SK-N-SH (cell line): ENCODE data around the gene TMPRSS9.

Experiments used
- EP300 ChIP-seq, 2 experiments: IDR thresholded peaks; 2 replicates each; pipeline versions ENCODE4 v1.4.0 to v1.6.1; 2012; ENCODE audit warnings: borderline replicate concordance in 1 of 2, low read depth in 1 of 2, low read length in 1 of 2
- EZH2phosphoT487 ChIP-seq: fragments of 200-600 bp; sonication (generic); IDR thresholded peaks from 2 replicates; pipeline ENCODE4 v1.6.1; 2017; ENCODE audit warnings: low read depth, mixed run types, mild to moderate bottlenecking, antibody characterized with exemption, moderate library complexity, borderline replicate concordance
- FOSL2 ChIP-seq: IDR thresholded peaks from 2 replicates; pipeline ENCODE4 v1.4.0; 2012; ENCODE audit warnings: low read depth, mild to moderate bottlenecking, moderate library complexity, borderline replicate concordance
- GATA2 ChIP-seq: sonication (generic); formaldehyde crosslinking; IDR thresholded peaks from 2 replicates; pipeline ENCODE4 v1.5.0; 2020; ENCODE audit warnings: mild to moderate bottlenecking, missing genetic modification reagents
- MXI1 ChIP-seq: IDR thresholded peaks from 2 replicates; pipeline ENCODE4 v1.6.1; 2012; ENCODE audit warnings: mild to moderate bottlenecking, low read depth, low read length, improper control_type of control experiment
- NFIC ChIP-seq: IDR thresholded peaks from 2 replicates; pipeline ENCODE4 v1.4.0; 2012; ENCODE audit warnings: borderline replicate concordance
- POLR2AphosphoS5 ChIP-seq: IDR thresholded peaks from 2 replicates; pipeline ENCODE4 v1.6.1; 2012; ENCODE audit warnings: low read depth, low read length
- SIN3A ChIP-seq: IDR thresholded peaks from 2 replicates; pipeline ENCODE4 v1.6.1; 2012; ENCODE audit warnings: low read depth, mild to moderate bottlenecking, low read length, moderate library complexity, borderline replicate concordance
- TF ChIP-seq, protein P1 (sequence below): fragments of 200-600 bp; sonication (generic); IDR thresholded peaks from 2 replicates; pipeline ENCODE4 v1.6.1; 2017; ENCODE audit warnings: antibody characterized with exemption, mild to moderate bottlenecking, moderate library complexity
- TF ChIP-seq, protein P2 (sequence below): fragments of 150-350 bp; IDR thresholded peaks from 2 replicates; pipeline ENCODE4 v1.6.1; 2017; ENCODE audit warnings: antibody characterized with exemption, low read length, low read depth, borderline replicate concordance
- TF ChIP-seq, protein P3 (sequence below): IDR thresholded peaks from 2 replicates; pipeline ENCODE4 v1.6.1; 2012; ENCODE audit warnings: mild to moderate bottlenecking, low read depth, low read length, moderate library complexity

DNA sequence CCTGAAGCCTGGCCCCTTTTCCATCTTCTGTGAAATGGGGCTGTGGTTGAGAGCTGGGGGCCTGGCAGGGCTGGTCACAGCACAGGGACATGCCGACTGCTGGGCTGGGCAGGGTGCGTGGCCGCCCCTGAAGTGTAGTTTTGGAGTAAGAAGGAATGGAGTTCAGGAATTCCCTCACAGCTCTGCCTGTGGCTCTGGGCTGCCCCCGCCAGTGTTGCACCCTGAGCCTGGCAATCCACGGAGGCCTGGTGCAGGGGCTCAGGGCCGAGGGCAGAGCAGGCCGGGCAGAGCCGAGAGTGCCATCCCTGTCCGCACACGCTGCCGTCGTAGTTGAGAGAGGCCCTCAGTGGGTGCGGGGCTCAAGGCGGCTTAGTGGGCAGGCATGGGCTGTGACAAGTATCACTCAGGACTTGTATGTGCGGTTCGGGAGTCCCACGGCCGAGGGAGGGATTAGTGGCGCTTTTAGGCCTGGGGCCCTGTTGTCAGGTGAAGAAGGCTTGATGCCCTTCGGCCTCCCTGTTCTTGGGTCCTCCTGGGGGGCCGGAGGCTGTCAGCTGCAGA is 21.9 kb upstream of the TMPRSS9 start:
- TF ChIP-seq SIN3A, result no peak
- TF ChIP-seq, protein P1, sequence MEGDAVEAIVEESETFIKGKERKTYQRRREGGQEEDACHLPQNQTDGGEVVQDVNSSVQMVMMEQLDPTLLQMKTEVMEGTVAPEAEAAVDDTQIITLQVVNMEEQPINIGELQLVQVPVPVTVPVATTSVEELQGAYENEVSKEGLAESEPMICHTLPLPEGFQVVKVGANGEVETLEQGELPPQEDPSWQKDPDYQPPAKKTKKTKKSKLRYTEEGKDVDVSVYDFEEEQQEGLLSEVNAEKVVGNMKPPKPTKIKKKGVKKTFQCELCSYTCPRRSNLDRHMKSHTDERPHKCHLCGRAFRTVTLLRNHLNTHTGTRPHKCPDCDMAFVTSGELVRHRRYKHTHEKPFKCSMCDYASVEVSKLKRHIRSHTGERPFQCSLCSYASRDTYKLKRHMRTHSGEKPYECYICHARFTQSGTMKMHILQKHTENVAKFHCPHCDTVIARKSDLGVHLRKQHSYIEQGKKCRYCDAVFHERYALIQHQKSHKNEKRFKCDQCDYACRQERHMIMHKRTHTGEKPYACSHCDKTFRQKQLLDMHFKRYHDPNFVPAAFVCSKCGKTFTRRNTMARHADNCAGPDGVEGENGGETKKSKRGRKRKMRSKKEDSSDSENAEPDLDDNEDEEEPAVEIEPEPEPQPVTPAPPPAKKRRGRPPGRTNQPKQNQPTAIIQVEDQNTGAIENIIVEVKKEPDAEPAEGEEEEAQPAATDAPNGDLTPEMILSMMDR, result no peak
- TF ChIP-seq NFIC, result no peak
- TF ChIP-seq POLR2AphosphoS5, result no peak
- TF ChIP-seq MXI1, result no peak
- TF ChIP-seq GATA2 (CRISPR knock-in tag), result no peak
- TF ChIP-seq EZH2phosphoT487, result no peak
- TF ChIP-seq, protein P2, sequence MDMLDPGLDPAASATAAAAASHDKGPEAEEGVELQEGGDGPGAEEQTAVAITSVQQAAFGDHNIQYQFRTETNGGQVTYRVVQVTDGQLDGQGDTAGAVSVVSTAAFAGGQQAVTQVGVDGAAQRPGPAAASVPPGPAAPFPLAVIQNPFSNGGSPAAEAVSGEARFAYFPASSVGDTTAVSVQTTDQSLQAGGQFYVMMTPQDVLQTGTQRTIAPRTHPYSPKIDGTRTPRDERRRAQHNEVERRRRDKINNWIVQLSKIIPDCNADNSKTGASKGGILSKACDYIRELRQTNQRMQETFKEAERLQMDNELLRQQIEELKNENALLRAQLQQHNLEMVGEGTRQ, result no peak
- TF ChIP-seq, protein P3, sequence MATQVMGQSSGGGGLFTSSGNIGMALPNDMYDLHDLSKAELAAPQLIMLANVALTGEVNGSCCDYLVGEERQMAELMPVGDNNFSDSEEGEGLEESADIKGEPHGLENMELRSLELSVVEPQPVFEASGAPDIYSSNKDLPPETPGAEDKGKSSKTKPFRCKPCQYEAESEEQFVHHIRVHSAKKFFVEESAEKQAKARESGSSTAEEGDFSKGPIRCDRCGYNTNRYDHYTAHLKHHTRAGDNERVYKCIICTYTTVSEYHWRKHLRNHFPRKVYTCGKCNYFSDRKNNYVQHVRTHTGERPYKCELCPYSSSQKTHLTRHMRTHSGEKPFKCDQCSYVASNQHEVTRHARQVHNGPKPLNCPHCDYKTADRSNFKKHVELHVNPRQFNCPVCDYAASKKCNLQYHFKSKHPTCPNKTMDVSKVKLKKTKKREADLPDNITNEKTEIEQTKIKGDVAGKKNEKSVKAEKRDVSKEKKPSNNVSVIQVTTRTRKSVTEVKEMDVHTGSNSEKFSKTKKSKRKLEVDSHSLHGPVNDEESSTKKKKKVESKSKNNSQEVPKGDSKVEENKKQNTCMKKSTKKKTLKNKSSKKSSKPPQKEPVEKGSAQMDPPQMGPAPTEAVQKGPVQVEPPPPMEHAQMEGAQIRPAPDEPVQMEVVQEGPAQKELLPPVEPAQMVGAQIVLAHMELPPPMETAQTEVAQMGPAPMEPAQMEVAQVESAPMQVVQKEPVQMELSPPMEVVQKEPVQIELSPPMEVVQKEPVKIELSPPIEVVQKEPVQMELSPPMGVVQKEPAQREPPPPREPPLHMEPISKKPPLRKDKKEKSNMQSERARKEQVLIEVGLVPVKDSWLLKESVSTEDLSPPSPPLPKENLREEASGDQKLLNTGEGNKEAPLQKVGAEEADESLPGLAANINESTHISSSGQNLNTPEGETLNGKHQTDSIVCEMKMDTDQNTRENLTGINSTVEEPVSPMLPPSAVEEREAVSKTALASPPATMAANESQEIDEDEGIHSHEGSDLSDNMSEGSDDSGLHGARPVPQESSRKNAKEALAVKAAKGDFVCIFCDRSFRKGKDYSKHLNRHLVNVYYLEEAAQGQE, result no peak
- no peak for TF ChIP-seq EP300 (IDR thresholded peaks at IDR 0.05; ENCODE audit: borderline replicate concordance in 1 of 2, low read depth in 1 of 2, low read length in 1 of 2)
- no peak for TF ChIP-seq FOSL2
